Stimulated activated naive B cell treated with anti-CD40 and anti-IgM and Interleukin-4, amounts not matched to agents 10 μg/mL and 1 μg/mL and 100 μg/mL, for 72 hours (primary cell): ENCODE data around the gene BAG1.
A peak's percentile ranks its signal among the peaks of the same experiment; 100 is the strongest.

Experiments
- ATAC-seq, 2 donors: fragments of 150-1000 bp; cut with Tn5 transposase; replicated peaks; 2 replicates each; pipeline ENCODE4 v1.10.0; 2021; ENCODE audit warnings: moderate library complexity in 1 of 2
- DNase-seq: peaks from one replicate; pipeline ENCODE4 v3.0.0; 2021
- H3K27ac Mint-ChIP-seq: one replicate; pipeline ENCODE4 v1.8.0; 2022; ENCODE audit warnings: mild to moderate bottlenecking, mixed read lengths
- H3K27me3 Mint-ChIP-seq, 2 donors: one replicate each; pipeline ENCODE4 v1.8.0; 2022; ENCODE audit warnings: mixed read lengths in 2 of 2
- H3K36me3 Mint-ChIP-seq, 2 donors: one replicate each; pipeline ENCODE4 v1.8.0; 2022; ENCODE audit warnings: mixed read lengths in 2 of 2, mild to moderate bottlenecking in 1 of 2
- H3K4me1 Mint-ChIP-seq, 2 donors: one replicate each; pipeline ENCODE4 v1.8.0; 2022; ENCODE audit warnings: mixed read lengths in 2 of 2, mild to moderate bottlenecking in 1 of 2
- H3K4me3 Mint-ChIP-seq, 2 donors: one replicate each; pipeline ENCODE4 v1.8.0; 2022; ENCODE audit warnings: mild to moderate bottlenecking in 2 of 2, mixed read lengths in 2 of 2, moderate library complexity in 1 of 2
- H3K9me3 Mint-ChIP-seq, 2 donors: one replicate each; pipeline ENCODE4 v1.8.0; 2022; ENCODE audit warnings: mixed read lengths in 2 of 2, mild to moderate bottlenecking in 1 of 2

Gene BAG1

DNA sequence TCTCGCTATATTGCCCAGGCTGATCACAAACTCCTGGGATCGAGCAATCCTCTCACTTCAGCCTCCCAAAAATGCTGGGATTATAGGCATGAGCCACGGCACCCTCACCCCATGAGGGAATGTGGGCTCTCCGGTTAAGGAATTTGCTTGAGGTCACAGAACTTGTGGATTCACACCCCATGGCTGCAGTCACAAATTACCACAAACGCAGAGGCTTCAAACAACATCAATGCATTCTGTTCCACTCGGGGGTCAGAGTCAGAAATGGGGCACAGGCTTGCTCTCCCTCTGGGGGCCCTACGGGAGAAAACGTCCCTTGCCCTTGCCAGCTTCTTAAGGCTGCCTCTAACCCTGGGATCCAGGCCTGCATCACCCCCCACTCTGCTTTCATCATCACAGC is 36.8 kb downstream of the BAG1 start:
- no peak for ATAC-seq
- peaks cover 12 to 36% of the 10 kb centered on the region in 2 donors for H3K4me1 Mint-ChIP-seq
- H3K36me3 Mint-ChIP-seq: no peaks in the 10 kb centered on the region
- peak overlapping the region; percentile 87 for H3K27ac Mint-ChIP-seq
- H3K27me3 Mint-ChIP-seq: no peaks in the 10 kb centered on the region
- no peaks in the 10 kb centered on the region for H3K9me3 Mint-ChIP-seq
- DNase-seq: no peak
- no peak overlapping the region for H3K4me3 Mint-ChIP-seq

DNA sequence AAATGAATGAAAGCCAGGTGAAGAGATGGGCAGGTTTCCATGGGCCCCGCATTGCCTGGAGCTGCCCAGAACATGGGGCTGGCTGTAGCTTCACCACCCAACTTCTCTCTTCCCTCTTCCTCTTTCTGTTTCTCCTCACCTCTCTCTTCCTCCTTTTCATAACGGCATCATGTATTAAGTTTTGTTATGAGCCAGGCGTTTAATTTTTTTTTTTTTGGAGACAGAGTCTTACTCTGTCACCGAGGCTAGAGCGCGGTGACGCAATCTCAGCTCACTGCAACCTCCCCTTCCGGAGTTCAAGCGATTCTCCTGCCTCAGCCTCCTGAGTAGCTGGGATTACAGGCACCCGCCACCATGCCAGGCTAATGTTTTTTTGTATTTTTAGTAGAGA is 37.5 kb downstream of the BAG1 start:
- no peaks in the 10 kb centered on the region for H3K27me3 Mint-ChIP-seq
- no peaks in the 10 kb centered on the region for H3K36me3 Mint-ChIP-seq
- no peaks in the 10 kb centered on the region for H3K9me3 Mint-ChIP-seq
- peak; percentile 94 to 96 for ATAC-seq
- H3K4me1 Mint-ChIP-seq: peaks cover 14 to 39% of the 10 kb centered on the region in 2 donors
- peak overlapping the region; percentile 87 for H3K27ac Mint-ChIP-seq
- H3K4me3 Mint-ChIP-seq: peak overlapping the region in 1 of 2 donors; percentile 22
- peak; percentile 18 for DNase-seq

- Mint-ChIP-seq H3K27ac (no peak overlapping the region), H3K36me3 (no peaks in the 10 kb centered on the region), H3K4me3 (peak overlapping the region in 1 of 2 donors; percentile 8), H3K9me3 (no peaks in the 10 kb centered on the region), H3K27me3 (no peaks in the 10 kb centered on the region), H3K4me1 (peaks cover 21 to 52% of the 10 kb centered on the region in 2 donors)
- peak; percentile 43 for DNase-seq
- ATAC-seq: peak in 1 of 2 donors; percentile 26
Measured at GRCh38 chr9:33225319-33226147, 39.0 kb downstream of the BAG1 start.

DNA sequence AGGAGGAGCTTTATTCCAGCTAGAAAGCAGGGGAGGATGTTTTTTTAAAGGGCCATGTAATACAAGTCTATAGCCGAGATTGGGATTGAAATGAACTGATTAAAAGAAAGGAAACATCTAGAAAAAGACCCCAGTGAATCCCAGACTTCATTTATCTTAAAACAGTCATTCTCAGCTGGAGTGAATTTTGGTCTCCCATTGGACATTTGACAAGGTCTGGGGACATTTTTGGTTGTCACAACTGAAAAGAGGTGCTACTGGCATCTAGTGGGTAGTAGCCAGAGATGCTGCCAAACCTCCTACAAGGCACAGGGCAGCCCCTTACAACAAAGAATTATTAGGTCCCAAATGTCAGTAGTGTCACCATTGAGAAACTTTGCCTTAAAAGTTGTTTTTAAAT is 40.8 kb downstream of the BAG1 start:
- no peak overlapping the region for H3K4me3 Mint-ChIP-seq
- ATAC-seq (no peak), DNase-seq (no peak)
- H3K9me3 Mint-ChIP-seq: no peaks in the 10 kb centered on the region
- H3K27ac Mint-ChIP-seq: no peak overlapping the region
- peaks cover 22 to 52% of the 10 kb centered on the region in 2 donors for H3K4me1 Mint-ChIP-seq
- H3K27me3 Mint-ChIP-seq: no peaks in the 10 kb centered on the region
- no peaks in the 10 kb centered on the region for H3K36me3 Mint-ChIP-seq

DNA sequence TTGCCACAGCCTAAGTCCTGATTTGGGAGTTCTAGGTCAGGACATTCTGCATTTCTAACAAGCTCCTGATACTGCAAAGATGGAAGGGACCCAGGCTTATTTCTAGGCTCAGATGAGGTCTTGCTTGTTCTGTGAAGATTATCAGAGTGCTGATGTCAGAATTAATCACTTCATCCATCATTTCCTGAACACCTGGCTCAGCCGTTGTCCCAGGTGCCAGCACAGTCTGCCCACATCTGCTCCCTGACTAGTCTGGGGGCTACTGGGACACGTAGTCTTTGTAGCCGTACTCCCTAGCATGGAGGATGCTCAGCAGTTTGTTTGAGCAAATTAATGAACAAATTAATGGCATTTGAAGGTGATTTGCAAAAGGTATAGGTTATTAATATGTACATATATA is 42.5 kb downstream of the BAG1 start:
- Mint-ChIP-seq H3K9me3 (no peaks in the 10 kb centered on the region), H3K36me3 (no peaks in the 10 kb centered on the region), H3K27me3 (no peaks in the 10 kb centered on the region), H3K4me3 (no peak overlapping the region), H3K27ac (no peak overlapping the region), H3K4me1 (peaks cover 20 to 38% of the 10 kb centered on the region in 2 donors)
- ATAC-seq (no peak), DNase-seq (no peak)

GRCh38 chr9:33221568-33221884 is 43.0 kb downstream of the BAG1 start:
- Mint-ChIP-seq H3K36me3 (no peaks in the 10 kb centered on the region), H3K4me1 (peaks cover 20 to 33% of the 10 kb centered on the region in 2 donors), H3K27me3 (no peaks in the 10 kb centered on the region), H3K4me3 (no peak overlapping the region), H3K9me3 (no peaks in the 10 kb centered on the region), H3K27ac (no peak overlapping the region)
- DNase-seq: no peak
- ATAC-seq: no peak

GRCh38 chr9:33220681-33221567 is 43.6 kb downstream of the BAG1 start:
- Mint-ChIP-seq H3K4me1 (peaks cover 20 to 28% of the 10 kb centered on the region in 2 donors), H3K27me3 (no peaks in the 10 kb centered on the region), H3K27ac (peak overlapping the region; percentile 73), H3K9me3 (no peaks in the 10 kb centered on the region), H3K4me3 (no peak overlapping the region), H3K36me3 (no peaks in the 10 kb centered on the region)
- ATAC-seq (peak in 1 of 2 donors; percentile 16), DNase-seq (no peak)

DNA sequence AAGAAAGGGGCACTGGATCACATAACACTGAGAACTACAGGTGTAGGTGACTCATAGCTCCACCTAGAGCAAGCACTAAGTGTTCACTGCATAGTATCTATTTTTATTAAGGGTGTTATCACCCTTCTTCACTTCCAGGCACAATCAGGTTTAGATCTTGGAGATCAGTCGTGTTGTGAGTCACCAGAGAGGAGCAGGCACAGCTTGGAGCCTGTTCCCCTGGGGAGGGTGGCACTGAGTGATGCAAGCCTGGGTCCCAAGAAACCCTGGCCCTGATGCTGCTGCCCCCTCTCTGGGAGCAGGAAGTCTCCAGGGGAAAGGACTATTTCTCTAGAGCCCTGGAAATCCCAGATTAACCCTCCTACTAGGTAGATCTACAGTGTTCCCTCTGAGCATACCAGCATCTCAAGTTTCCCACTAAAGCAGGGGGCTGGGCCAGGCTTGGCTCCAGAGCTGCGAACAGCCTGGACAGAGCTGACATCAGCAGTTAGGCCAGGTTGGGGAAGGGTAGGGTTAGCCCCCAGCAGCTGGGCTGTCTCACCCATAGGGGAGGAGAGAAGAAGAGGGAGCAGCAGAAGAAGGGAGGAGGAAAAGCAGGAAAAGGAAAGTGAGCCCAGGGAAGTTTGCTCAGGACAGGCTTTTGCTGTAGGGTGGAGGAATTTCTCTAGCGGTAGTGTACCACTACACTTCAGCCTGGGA is 52.7 kb downstream of the BAG1 start:
- H3K27me3 Mint-ChIP-seq: no peaks in the 10 kb centered on the region
- ATAC-seq: no peak
- no peaks in the 10 kb centered on the region for H3K36me3 Mint-ChIP-seq

GRCh38 chr9:33210006-33210715 is 54.3 kb downstream of the BAG1 start:
- Mint-ChIP-seq H3K4me1 (peaks cover 0 to 2% of the 10 kb centered on the region in 2 donors), H3K4me3 (no peak overlapping the region), H3K9me3 (no peaks in the 10 kb centered on the region), H3K36me3 (no peaks in the 10 kb centered on the region), H3K27me3 (no peaks in the 10 kb centered on the region), H3K27ac (no peak overlapping the region)
- DNase-seq (no peak), ATAC-seq (no peak)

More for the DNA sequence above, 52.7 kb downstream of the BAG1 start:
- Mint-ChIP-seq H3K9me3 (no peaks in the 10 kb centered on the region), H3K4me3 (no peak overlapping the region), H3K27ac (peak overlapping the region; percentile 53), H3K4me1 (peaks cover 0 to 2% of the 10 kb centered on the region in 2 donors)
- no peak for DNase-seq

GRCh38 chr9:33209394-33209793 is 55.1 kb downstream of the BAG1 start:
- no peaks in the 10 kb centered on the region for H3K36me3 Mint-ChIP-seq
- no peaks in the 10 kb centered on the region for H3K9me3 Mint-ChIP-seq
- no peak overlapping the region for H3K4me3 Mint-ChIP-seq
- DNase-seq: no peak
- ATAC-seq: no peak
- peaks cover 0 to 2% of the 10 kb centered on the region in 2 donors for H3K4me1 Mint-ChIP-seq
- no peak overlapping the region for H3K27ac Mint-ChIP-seq
- no peaks in the 10 kb centered on the region for H3K27me3 Mint-ChIP-seq

DNA sequence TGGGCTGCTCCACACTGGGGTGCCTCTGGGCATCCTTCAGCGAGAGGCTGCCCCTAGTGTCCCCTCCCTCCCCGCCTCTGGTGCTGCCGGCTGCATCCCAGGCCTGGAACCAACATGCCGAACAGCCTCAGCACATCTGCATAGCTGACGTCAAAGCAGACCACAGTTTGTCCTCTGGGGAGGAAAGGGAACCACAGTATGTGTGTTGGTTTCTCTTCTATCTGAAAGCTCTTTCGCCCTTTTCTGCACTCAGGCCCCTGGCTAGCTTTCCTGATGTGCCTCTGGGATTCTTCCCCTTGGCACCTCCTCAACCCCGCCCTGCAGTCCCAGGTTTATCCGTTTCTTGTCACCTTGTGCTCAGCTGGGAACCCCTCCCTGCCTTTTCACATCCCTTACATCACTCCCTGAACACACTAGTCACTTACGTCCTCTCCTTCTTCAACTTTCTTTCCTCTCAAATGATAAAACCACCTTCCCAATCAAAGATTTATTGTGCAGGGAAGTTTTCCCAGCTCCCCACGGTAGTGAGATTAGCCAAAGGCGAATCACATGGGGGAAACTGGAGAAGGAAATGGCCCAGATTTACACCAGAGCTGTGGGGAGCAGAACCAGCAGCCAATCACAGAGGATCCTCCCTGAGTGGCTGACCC is 61.8 kb downstream of the BAG1 start:
- Mint-ChIP-seq H3K27me3 (peaks cover 0 to 4% of the 10 kb centered on the region in 2 donors), H3K27ac (peak overlapping the region; percentile 1), H3K4me1 (peaks cover 16 to 19% of the 10 kb centered on the region in 2 donors), H3K9me3 (no peaks in the 10 kb centered on the region), H3K4me3 (peak overlapping the region; percentile 29 to 49), H3K36me3 (no peaks in the 10 kb centered on the region)
- peak; percentile 100 for ATAC-seq
- DNase-seq: peak; percentile 80
